NCI-H2227 treated with DMSO at 0.1 percent for 48 hours (cell line): ENCODE measurements around the gene ZNF470.

Experiments
- DNase-seq: peaks from one replicate; lab custom pipeline; 2025; lab: John Stamatoyannopoulos, UW

Gene ZNF470

GRCh38 chr19:56608274-56608964 is 41.2 kb downstream of the ZNF470 start:
- no peak for DNase-seq

- DNase-seq, result no peak
Observed at GRCh38 chr19:56611288-56611687, 44.0 kb downstream of the ZNF470 start.

- DNase-seq, result no peak
Observed at GRCh38 chr19:56612737-56613136, 45.5 kb downstream of the ZNF470 start.

- no peak for DNase-seq
Observed at GRCh38 chr19:56613639-56614038, 46.4 kb downstream of the ZNF470 start.

GRCh38 chr19:56617531-56617930 is 50.3 kb downstream of the ZNF470 start:
- no peak for DNase-seq

GRCh38 chr19:56619121-56619520 is 51.9 kb downstream of the ZNF470 start:
- no peak for DNase-seq

- no peak for DNase-seq
Observed at GRCh38 chr19:56622374-56622773, 55.1 kb downstream of the ZNF470 start.

GRCh38 chr19:56623006-56623405 is 55.7 kb downstream of the ZNF470 start:
- no peak for DNase-seq

- DNase-seq, result no peak
Observed at GRCh38 chr19:56625708-56626107, 58.4 kb downstream of the ZNF470 start.

- DNase-seq, result no peak
Observed at GRCh38 chr19:56633021-56633420, 65.8 kb downstream of the ZNF470 start.

GRCh38 chr19:56637976-56638555 is 70.8 kb downstream of the ZNF470 start:
- no peak for DNase-seq
